Measurements from ENCODE around the gene PLEKHN1. TPM values are rescaled to one million over a fixed set of nuclear protein-coding genes. Genes with fewer than 3 reads are reported as not detected.

The PLEKHN1 gene
- total RNA-seq (2021): not detected in 2 replicates
- Bru-seq, nascent RNA: not detected
- percentile 13 among the genes with signal in this experiment for BruChase-seq, experiment 1, labeled RNA remaining after a 2-hour chase
- percentile 8 among the genes with signal in this experiment for BruChase-seq, experiment 2, labeled RNA remaining after a 6-hour chase
- long read RNA-seq: 0 reads

GRCh38 chr1:966135-966703, at the start of gene PLEKHN1:
Gene PLEKHN1, plus strand, starts transcription at chr1:966482. Its CDS starts 50 bp downstream, at chr1:966532.
- H3K27ac ChIP-seq (ENCODE audit: low read depth, low read length, poor library complexity, severe bottlenecking): no peak within 1 kb of the TSS
- H3K4me3 ChIP-seq (ENCODE audit: low read depth, low read length, poor library complexity, severe bottlenecking): peak within 1 kb of the TSS; percentile 51
- CTCF ChIA-PET: no interaction called here
- POLR2A ChIA-PET (ENCODE audit: low non-redundant PET): no interaction called here
- peaks cover 13% of the 10 kb centered on the region for H3K27me3 ChIP-seq (replicated peaks; ENCODE audit: insufficient read depth, low read depth, low read length, poor library complexity)
- DNase-seq (ENCODE audit: low spot score): no peak
- peaks cover 6% of the 10 kb centered on the region for H3K36me3 ChIP-seq (ENCODE audit: insufficient read depth, low read length, poor library complexity, severe bottlenecking)
- TF ChIP-seq EZH2 (IDR thresholded peaks at IDR 0.05; ENCODE audit: borderline replicate concordance, low read depth, low read length, poor library complexity, severe bottlenecking): no peak
- TF ChIP-seq CTCF (conservative IDR thresholded peaks at IDR 0.05; ENCODE audit: low read depth, low read length): no peak
- peaks cover 8% of the 10 kb centered on the region for H3K4me1 ChIP-seq (ENCODE audit: insufficient read depth, low read length, poor library complexity, severe bottlenecking)
- BruUV-seq (replicated peaks): no TSS peak
- intact Hi-C loops (cut with micrococcal nuclease; ENCODE audit: unreplicated experiment): no loop called here
- H3K9me3 ChIP-seq (ENCODE audit: low read depth, low read length, poor library complexity, severe bottlenecking): no peaks in the 10 kb centered on the region

GRCh38 chr1:917076-917459, 49.2 kb upstream of the PLEKHN1 start:
- intact Hi-C loops (cut with micrococcal nuclease; ENCODE audit: unreplicated experiment): no loop called here
- Histone ChIP-seq H3K27me3 (replicated peaks; ENCODE audit: insufficient read depth, low read depth, low read length, poor library complexity) (no peaks in the 10 kb centered on the region), H3K9me3 (ENCODE audit: low read depth, low read length, poor library complexity, severe bottlenecking) (no peaks in the 10 kb centered on the region), H3K36me3 (ENCODE audit: insufficient read depth, low read length, poor library complexity, severe bottlenecking) (no peaks in the 10 kb centered on the region), H3K4me3 (ENCODE audit: low read depth, low read length, poor library complexity, severe bottlenecking) (no peak overlapping the region), H3K27ac (ENCODE audit: low read depth, low read length, poor library complexity, severe bottlenecking) (no peak overlapping the region), H3K4me1 (ENCODE audit: insufficient read depth, low read length, poor library complexity, severe bottlenecking) (peaks cover 41% of the 10 kb centered on the region)
- BruUV-seq (replicated peaks): no TSS peak
- POLR2A ChIA-PET (ENCODE audit: low non-redundant PET): no interaction called here
- TF ChIP-seq EZH2 (IDR thresholded peaks at IDR 0.05; ENCODE audit: borderline replicate concordance, low read depth, low read length, poor library complexity, severe bottlenecking): no peak
- TF ChIP-seq CTCF (conservative IDR thresholded peaks at IDR 0.05; ENCODE audit: low read depth, low read length): no peak
- CTCF ChIA-PET: no interaction called here
- DNase-seq (ENCODE audit: low spot score): no peak

- ChIA-PET CTCF (no interaction called here), POLR2A (ENCODE audit: low non-redundant PET) (no interaction called here)
- no peaks in the 10 kb centered on the region for H3K36me3 ChIP-seq (ENCODE audit: insufficient read depth, low read length, poor library complexity, severe bottlenecking)
- TF ChIP-seq EZH2 (IDR thresholded peaks at IDR 0.05; ENCODE audit: borderline replicate concordance, low read depth, low read length, poor library complexity, severe bottlenecking) (no peak), CTCF (conservative IDR thresholded peaks at IDR 0.05; ENCODE audit: low read depth, low read length) (no peak)
- intact Hi-C loops (cut with micrococcal nuclease; ENCODE audit: unreplicated experiment): no loop called here
- H3K27ac ChIP-seq (ENCODE audit: low read depth, low read length, poor library complexity, severe bottlenecking): no peak overlapping the region
- BruUV-seq (replicated peaks): no TSS peak
- H3K27me3 ChIP-seq (replicated peaks; ENCODE audit: insufficient read depth, low read depth, low read length, poor library complexity): no peaks in the 10 kb centered on the region
- no peaks in the 10 kb centered on the region for H3K9me3 ChIP-seq (ENCODE audit: low read depth, low read length, poor library complexity, severe bottlenecking)
- no peak for DNase-seq (ENCODE audit: low spot score)
- H3K4me1 ChIP-seq (ENCODE audit: insufficient read depth, low read length, poor library complexity, severe bottlenecking): peaks cover 42% of the 10 kb centered on the region
- no peak overlapping the region for H3K4me3 ChIP-seq (ENCODE audit: low read depth, low read length, poor library complexity, severe bottlenecking)
Measured at GRCh38 chr1:917466-918091, 48.7 kb upstream of the PLEKHN1 start.

All from A673 (cell line).